Upper lobe of left lung (tissue), 4 donors: ENCODE data around the gene C2orf68.

Experiments used
- CTCF ChIP-seq, 6 experiments: fragments of 450-650 bp in 4 of 6; fragments of 200-600 bp in 2 of 6; sonication (generic) in 2 of 6; IDR thresholded peaks; one replicate each; pipeline ENCODE4 v1.5.1; 2016 to 2019; ENCODE audit warnings: antibody characterized with exemption in 6 of 6
- EP300 ChIP-seq, 4 donors: sonication (generic); formaldehyde crosslinking; IDR thresholded peaks; one replicate each; pipeline ENCODE4 v1.5.1; 2017; ENCODE audit warnings: antibody characterized with exemption in 4 of 4, control low read depth in 2 of 4
- POLR2A ChIP-seq, 4 donors: fragments of 450-650 bp; IDR thresholded peaks; one replicate each; pipeline ENCODE4 v1.5.1; 2016 to 2017; ENCODE audit warnings: antibody characterized with exemption in 4 of 4, mild to moderate bottlenecking in 2 of 4
- POLR2AphosphoS5 ChIP-seq, 2 donors: sonication (generic); formaldehyde crosslinking; IDR thresholded peaks; one replicate each; pipeline ENCODE4 v1.5.1; 2017; ENCODE audit warnings: antibody characterized with exemption in 2 of 2

GRCh38 chr2:85591563-85591962, 20.3 kb downstream of the C2orf68 start:
- TF ChIP-seq CTCF (IDR thresholded peaks at IDR 0.05) = no peak
- no peak for TF ChIP-seq POLR2AphosphoS5 (IDR thresholded peaks at IDR 0.05)
- no peak for TF ChIP-seq POLR2A (IDR thresholded peaks at IDR 0.05)
- TF ChIP-seq EP300 (IDR thresholded peaks at IDR 0.05) = no peak
